HEK293 (cell line): Measurements from ENCODE around the gene FOSB.

Experiments used
- BCL11B ChIP-seq: fragments of 450-650 bp; formaldehyde crosslinking; IDR thresholded peaks from 2 replicates; pipeline ENCODE4 v1.5.1; 2016; ENCODE audit warnings: low read depth, missing biosample characterization, missing genetic modification characterization
- HOXC10 ChIP-seq: sonication (generic); formaldehyde crosslinking; IDR thresholded peaks from 2 replicates; pipeline ENCODE4 v1.8.1; 2023; ENCODE audit warnings: mild to moderate bottlenecking, missing genetic modification reagents
- HOXD13 ChIP-seq: sonication (generic); formaldehyde crosslinking; IDR thresholded peaks from 2 replicates; pipeline ENCODE4 v1.8.0; 2022; ENCODE audit warnings: missing genetic modification reagents, borderline replicate concordance
- KLF17 ChIP-seq: fragments of 450-650 bp; formaldehyde crosslinking; IDR thresholded peaks from 2 replicates; pipeline ENCODE4 v1.5.1; 2016; ENCODE audit warnings: missing biosample characterization, missing genetic modification characterization
- PRDM4 ChIP-seq: fragments of 450-650 bp; formaldehyde crosslinking; IDR thresholded peaks from 2 replicates; pipeline ENCODE4 v1.5.1; 2017; ENCODE audit warnings: missing biosample characterization, missing genetic modification characterization
- PRDM6 ChIP-seq: fragments of 450-650 bp; formaldehyde crosslinking; IDR thresholded peaks from 2 replicates; pipeline ENCODE4 v1.5.1; 2017; ENCODE audit warnings: missing biosample characterization, missing genetic modification characterization
- SCRT1 ChIP-seq: fragments of 450-650 bp; formaldehyde crosslinking; IDR thresholded peaks from 2 replicates; pipeline ENCODE4 v1.5.1; 2016; ENCODE audit warnings: missing biosample characterization, missing genetic modification characterization, borderline replicate concordance
- SP2 ChIP-seq: fragments of 450-650 bp; formaldehyde crosslinking; IDR thresholded peaks from 2 replicates; pipeline ENCODE4 v1.5.1; 2016; ENCODE audit warnings: missing biosample characterization, missing genetic modification characterization
- YY1 ChIP-seq: fragments of 450-650 bp; formaldehyde crosslinking; IDR thresholded peaks from 2 replicates; pipeline ENCODE4 v1.5.1; 2018; ENCODE audit warnings: missing biosample characterization, missing genetic modification characterization
- ZBTB26 ChIP-seq: fragments of 450-650 bp; formaldehyde crosslinking; optimal IDR thresholded peaks from 2 replicates; pipeline ENCODE3; 2016; ENCODE audit warnings: missing biosample characterization, mild to moderate bottlenecking, missing genetic modification characterization
- ZFP3 ChIP-seq: fragments of 450-650 bp; formaldehyde crosslinking; IDR thresholded peaks from 2 replicates; pipeline ENCODE4 v1.5.1; 2016; ENCODE audit warnings: low read depth, missing biosample characterization, missing genetic modification characterization
- ZFP41 ChIP-seq: fragments of 450-650 bp; formaldehyde crosslinking; IDR thresholded peaks from 2 replicates; pipeline ENCODE4 v1.5.1; 2016; ENCODE audit warnings: missing biosample characterization, missing genetic modification characterization, borderline replicate concordance
- ZIC2 ChIP-seq: fragments of 450-650 bp; formaldehyde crosslinking; IDR thresholded peaks from 2 replicates; pipeline ENCODE4 v1.5.1; 2016; ENCODE audit warnings: missing biosample characterization, missing genetic modification characterization
- ZNF157 ChIP-seq: fragments of 450-650 bp; formaldehyde crosslinking; IDR thresholded peaks from 2 replicates; pipeline ENCODE4 v1.5.1; 2016; ENCODE audit warnings: missing biosample characterization, missing genetic modification characterization
- ZNF169 ChIP-seq: fragments of 450-650 bp; formaldehyde crosslinking; IDR thresholded peaks from 2 replicates; pipeline ENCODE4 v1.5.1; 2016; ENCODE audit warnings: missing biosample characterization, missing genetic modification characterization
- ZNF174 ChIP-seq: fragments of 450-650 bp; formaldehyde crosslinking; IDR thresholded peaks from 2 replicates; pipeline ENCODE4 v1.5.0; 2017; ENCODE audit warnings: missing biosample characterization, mild to moderate bottlenecking, missing genetic modification characterization
- ZNF19 ChIP-seq: fragments of 450-650 bp; formaldehyde crosslinking; IDR thresholded peaks from 2 replicates; pipeline ENCODE4; 2016; ENCODE audit warnings: missing biosample characterization, missing genetic modification characterization, low read depth
- ZNF202 ChIP-seq: fragments of 450-650 bp; formaldehyde crosslinking; IDR thresholded peaks from 2 replicates; pipeline ENCODE4 v1.5.1; 2016; ENCODE audit warnings: missing biosample characterization, missing genetic modification characterization, borderline replicate concordance
- ZNF248 ChIP-seq: fragments of 450-650 bp; formaldehyde crosslinking; IDR thresholded peaks from 2 replicates; pipeline ENCODE4 v1.5.1; 2017; ENCODE audit warnings: missing biosample characterization, missing genetic modification characterization
- ZNF26 ChIP-seq: fragments of 450-650 bp; formaldehyde crosslinking; IDR thresholded peaks from 2 replicates; pipeline ENCODE4 v1.5.1; 2016; ENCODE audit warnings: missing biosample characterization, missing genetic modification characterization
- ZNF416 ChIP-seq: fragments of 450-650 bp; formaldehyde crosslinking; IDR thresholded peaks from 2 replicates; pipeline ENCODE4 v1.5.1; 2016; ENCODE audit warnings: missing biosample characterization, missing genetic modification characterization
- ZNF48 ChIP-seq: fragments of 450-650 bp; formaldehyde crosslinking; IDR thresholded peaks from 2 replicates; pipeline ENCODE4 v1.5.1; 2016; ENCODE audit warnings: missing biosample characterization, missing genetic modification characterization
- ZNF529 ChIP-seq: fragments of 450-650 bp; formaldehyde crosslinking; IDR thresholded peaks from 2 replicates; pipeline ENCODE4 v1.5.1; 2017; ENCODE audit warnings: missing genetic modification characterization, missing biosample characterization; ENCODE audit not compliant: insufficient replicate concordance
- ZNF544 ChIP-seq: fragments of 450-650 bp; formaldehyde crosslinking; IDR thresholded peaks from 2 replicates; pipeline ENCODE4 v1.5.0; 2017; ENCODE audit warnings: missing biosample characterization, missing genetic modification characterization
- ZNF548 ChIP-seq: fragments of 450-650 bp; formaldehyde crosslinking; IDR thresholded peaks from 2 replicates; pipeline ENCODE4 v1.5.1; 2016; ENCODE audit warnings: missing biosample characterization, missing genetic modification characterization
- ZNF658 ChIP-seq: fragments of 450-650 bp; formaldehyde crosslinking; IDR thresholded peaks from 2 replicates; pipeline ENCODE4; 2016; ENCODE audit warnings: missing biosample characterization, missing genetic modification characterization
- ZNF670 ChIP-seq: fragments of 450-650 bp; formaldehyde crosslinking; IDR thresholded peaks from 2 replicates; pipeline ENCODE4 v1.5.1; 2016; ENCODE audit warnings: missing biosample characterization, missing genetic modification characterization, low read depth
- ZNF747 ChIP-seq: fragments of 450-650 bp; formaldehyde crosslinking; IDR thresholded peaks from 2 replicates; pipeline ENCODE4 v1.5.1; 2016; ENCODE audit warnings: missing biosample characterization, missing genetic modification characterization
- ZNF76 ChIP-seq: fragments of 450-650 bp; formaldehyde crosslinking; IDR thresholded peaks from 2 replicates; pipeline ENCODE4; 2016; ENCODE audit warnings: low read depth, missing biosample characterization, missing genetic modification characterization, borderline replicate concordance
- ZNF830 ChIP-seq: fragments of 450-650 bp; IDR thresholded peaks from 2 replicates; pipeline ENCODE4 v1.5.0; 2018; ENCODE audit warnings: missing biosample characterization, missing genetic modification characterization, low read depth, mild to moderate bottlenecking, moderate library complexity
- ZNF843 ChIP-seq: fragments of 450-650 bp; formaldehyde crosslinking; IDR thresholded peaks from 2 replicates; pipeline ENCODE4 v1.5.1; 2016; ENCODE audit warnings: missing biosample characterization, missing genetic modification characterization
- ZSCAN16 ChIP-seq: fragments of 450-650 bp; formaldehyde crosslinking; IDR thresholded peaks from 2 replicates; pipeline ENCODE4 v1.5.1; 2016; ENCODE audit warnings: missing biosample characterization, missing genetic modification characterization
- ZSCAN30 ChIP-seq: fragments of 450-650 bp; IDR thresholded peaks from 2 replicates; pipeline ENCODE4 v1.5.1; 2018; ENCODE audit warnings: missing biosample characterization, mild to moderate bottlenecking, missing genetic modification characterization, moderate library complexity
- ZXDB ChIP-seq: fragments of 450-650 bp; formaldehyde crosslinking; IDR thresholded peaks from 2 replicates; pipeline ENCODE4 v1.5.1; 2016; ENCODE audit warnings: missing biosample characterization, missing genetic modification characterization

FOSB gene

GRCh38 chr19:45478454-45479238 lies 10.8 kb downstream of the FOSB start (continued):
- TF ChIP-seq ZNF670 (tag by site-specific recombination), result no peak
- no peak for TF ChIP-seq HOXC10
- TF ChIP-seq PRDM4, result no peak
- TF ChIP-seq ZNF529 (tag by site-specific recombination), result no peak
- no peak for TF ChIP-seq ZNF48 (tag by site-specific recombination)
- no peak for TF ChIP-seq ZNF157 (tag by site-specific recombination)
- TF ChIP-seq ZNF544, result no peak
- no peak for TF ChIP-seq ZNF548 (tag by site-specific recombination)
- peak; percentile 80 for TF ChIP-seq ZXDB
- TF ChIP-seq ZNF416, result no peak
- TF ChIP-seq ZNF843 (tag by site-specific recombination), result peak; percentile 42; the same call in 1 of the 2 replicates
- no peak for TF ChIP-seq ZIC2 (tag by site-specific recombination)
- no peak for TF ChIP-seq SP2
- peak; percentile 78 for TF ChIP-seq ZSCAN30
- no peak for TF ChIP-seq ZFP41 (tag by site-specific recombination)
- no peak for TF ChIP-seq ZNF169
- no peak for TF ChIP-seq ZNF19 (tag by site-specific recombination)
- peak; percentile 58 for TF ChIP-seq KLF17
- no peak for TF ChIP-seq ZNF747 (tag by site-specific recombination)
- peak; percentile 98 for TF ChIP-seq ZNF76 (tag by site-specific recombination)
- TF ChIP-seq ZNF658 (tag by site-specific recombination), result no peak
- TF ChIP-seq ZNF26 (tag by site-specific recombination), result no peak
- TF ChIP-seq SCRT1 (tag by site-specific recombination), result peak; percentile 99
- TF ChIP-seq ZFP3 (tag by site-specific recombination), result no peak
- TF ChIP-seq HOXD13 (CRISPR knock-in tag), result no peak
- peak; percentile 69; the same call in 1 of the 2 replicates for TF ChIP-seq BCL11B (tag by site-specific recombination)
- TF ChIP-seq PRDM6 (tag by site-specific recombination), result no peak
- no peak for TF ChIP-seq ZNF174 (tag by site-specific recombination)
- no peak for TF ChIP-seq ZNF202 (tag by site-specific recombination)
- no peak for TF ChIP-seq ZNF830 (tag by site-specific recombination)
- TF ChIP-seq ZBTB26 (tag by site-specific recombination), result peak; percentile 20
- TF ChIP-seq ZSCAN16, result no peak
- TF ChIP-seq ZNF248 (tag by site-specific recombination), result no peak
- TF ChIP-seq YY1 (tag by site-specific recombination), result no peak
